Measurements from ENCODE around the gene TPSB2.
"Not testable (repeated sequence)": the region's sequence is repeated elsewhere in the genome, so short reads cannot be mapped to it uniquely, and the experiment has no call there.

TPSB2 gene

DNA sequence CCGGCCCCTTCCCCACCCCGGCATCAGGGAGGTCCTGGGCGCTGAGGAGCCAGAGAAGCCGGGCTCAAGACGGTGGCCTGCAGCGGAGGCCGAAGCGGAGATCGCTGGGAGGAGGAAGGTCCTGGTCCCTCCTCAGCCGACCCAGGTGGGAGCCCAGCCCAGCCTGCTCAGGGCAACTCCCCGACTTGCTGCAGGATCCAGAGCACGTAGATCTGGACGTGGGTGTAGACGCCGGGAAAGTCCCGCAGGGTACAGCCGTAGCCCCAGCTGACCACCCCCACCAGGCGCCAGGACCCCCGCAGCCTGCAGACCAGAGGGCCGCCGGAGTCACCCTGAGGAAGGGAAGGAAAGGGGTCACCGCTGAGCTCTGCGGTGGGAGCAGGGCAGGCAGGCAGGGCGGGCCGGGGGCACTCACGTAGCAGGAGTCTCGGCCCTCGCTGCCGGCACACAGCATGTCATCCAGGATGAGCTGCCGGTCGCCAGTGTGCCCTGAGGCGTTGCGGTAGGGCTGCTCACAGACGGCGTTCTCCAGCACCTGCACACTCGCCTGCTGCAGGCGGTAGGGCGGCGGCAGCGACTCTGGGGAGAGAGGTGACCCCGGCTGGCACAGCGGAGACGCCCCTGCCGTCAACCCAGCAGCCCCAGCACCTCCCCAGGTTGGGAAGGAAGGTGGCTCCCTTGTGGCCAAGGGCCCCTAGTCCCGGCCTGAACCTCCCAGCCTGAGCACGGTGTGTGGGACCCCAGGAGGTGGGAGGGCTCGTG, 31.3 kb upstream of the TPSB2 start:
- no peak for DNase-seq

DNA sequence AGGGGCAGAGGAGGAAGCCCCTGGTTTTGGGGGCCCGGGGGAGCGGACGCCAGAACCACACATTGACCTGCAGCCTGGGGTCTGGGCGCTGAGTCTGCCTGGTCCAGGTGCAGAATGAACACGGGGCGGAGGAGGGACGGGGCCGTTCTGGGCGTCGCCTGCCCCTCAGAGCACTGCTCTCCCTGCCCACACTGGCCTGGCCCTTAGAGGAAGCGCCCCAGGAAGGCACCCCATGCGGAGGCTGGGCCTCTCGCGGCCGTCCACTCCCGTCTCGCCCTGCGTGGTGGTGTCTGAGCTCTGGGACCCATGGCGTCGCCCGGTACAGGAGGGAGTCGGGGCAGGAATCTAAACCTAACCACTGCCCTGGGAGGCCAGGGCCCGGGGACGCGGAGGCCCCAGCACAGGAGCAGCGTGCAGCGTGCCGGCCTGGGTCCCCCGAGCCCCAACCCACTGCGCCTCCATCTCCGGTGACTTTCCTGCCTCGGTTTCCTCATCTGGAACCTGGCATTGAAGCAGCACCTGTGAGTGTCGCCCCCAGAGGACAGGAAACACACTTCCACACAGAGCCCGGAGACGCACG, 30.2 kb upstream of the TPSB2 start:
- no peak for DNase-seq

DNA sequence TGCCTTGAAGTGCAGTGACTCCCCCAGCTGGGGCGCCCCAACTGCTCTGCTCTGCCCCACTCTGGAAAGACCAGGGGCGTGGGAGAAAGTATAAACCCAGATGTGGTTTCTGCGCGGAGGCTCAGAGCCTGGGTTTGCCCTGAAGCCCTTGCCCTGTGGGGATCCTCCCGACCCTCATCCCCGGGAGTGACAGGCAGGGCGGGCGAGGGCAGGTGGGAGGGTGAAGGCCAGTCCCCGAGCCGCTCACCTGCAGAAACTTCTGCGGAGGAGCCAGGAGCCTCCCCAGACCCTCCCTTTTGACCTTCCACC, 29.7 kb upstream of the TPSB2 start:
- no peak for DNase-seq

DNA sequence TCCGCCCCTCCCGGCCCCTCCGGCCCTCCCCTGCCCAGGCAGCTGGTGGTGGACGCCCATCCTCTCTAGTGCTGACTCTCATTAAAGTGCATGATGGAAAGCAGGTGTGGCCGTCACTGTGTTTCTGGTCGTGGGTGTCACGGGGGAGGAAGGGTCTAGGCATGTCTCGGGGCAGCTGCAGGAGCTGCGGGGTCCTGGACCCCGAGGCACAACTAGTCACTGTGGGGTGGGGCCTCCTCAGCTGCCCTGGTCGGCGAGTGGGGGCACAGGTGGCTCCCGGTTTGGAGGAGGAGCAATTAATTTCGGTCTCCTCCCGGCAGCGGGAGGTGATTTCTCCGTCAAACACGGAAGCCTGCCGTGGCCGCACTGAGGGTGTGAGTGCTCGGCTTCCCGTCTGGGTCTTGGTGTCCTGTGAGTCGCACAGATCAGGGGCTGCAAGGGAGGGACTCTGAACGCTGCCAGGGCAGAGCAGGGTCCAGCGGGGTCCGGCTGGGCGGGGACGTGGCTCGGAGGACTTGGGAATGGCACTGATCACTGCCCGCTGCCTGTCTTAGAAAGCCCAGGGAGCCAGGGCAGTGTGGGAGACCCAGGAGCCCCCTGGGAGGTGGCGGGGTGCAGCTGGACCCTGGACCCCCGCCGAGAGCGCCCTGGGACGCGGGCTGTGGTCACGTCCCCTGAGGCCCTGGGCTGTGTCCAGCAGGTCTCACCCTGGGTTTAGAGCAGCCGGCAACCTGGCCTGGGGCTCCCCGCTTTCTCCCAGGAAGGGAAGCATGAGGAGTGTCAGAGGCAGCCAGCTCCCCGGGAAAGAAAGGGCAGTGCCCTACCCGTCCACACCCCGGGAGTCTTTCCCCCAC, 29.1 kb upstream of the TPSB2 start:
- DNase-seq: no peak

DNA sequence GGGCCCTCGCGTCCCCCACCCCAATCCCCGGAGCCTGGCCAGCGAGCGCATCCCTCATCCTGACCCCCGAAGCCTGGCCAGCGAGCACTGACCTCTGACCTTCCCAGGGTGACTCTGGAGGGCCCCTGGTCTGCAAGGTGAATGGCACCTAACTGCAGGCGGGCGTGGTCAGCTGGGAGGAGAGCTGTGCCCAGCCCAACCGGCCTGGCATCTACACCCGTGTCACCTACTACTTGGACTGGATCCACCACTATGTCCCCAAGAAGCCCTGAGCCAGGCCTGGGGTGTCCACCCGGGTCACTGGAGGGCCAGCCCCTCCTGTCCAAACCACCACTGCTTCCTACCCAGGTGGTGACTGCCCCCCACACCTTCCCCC, 28.2 kb upstream of the TPSB2 start:
- DNase-seq: no peak

DNA sequence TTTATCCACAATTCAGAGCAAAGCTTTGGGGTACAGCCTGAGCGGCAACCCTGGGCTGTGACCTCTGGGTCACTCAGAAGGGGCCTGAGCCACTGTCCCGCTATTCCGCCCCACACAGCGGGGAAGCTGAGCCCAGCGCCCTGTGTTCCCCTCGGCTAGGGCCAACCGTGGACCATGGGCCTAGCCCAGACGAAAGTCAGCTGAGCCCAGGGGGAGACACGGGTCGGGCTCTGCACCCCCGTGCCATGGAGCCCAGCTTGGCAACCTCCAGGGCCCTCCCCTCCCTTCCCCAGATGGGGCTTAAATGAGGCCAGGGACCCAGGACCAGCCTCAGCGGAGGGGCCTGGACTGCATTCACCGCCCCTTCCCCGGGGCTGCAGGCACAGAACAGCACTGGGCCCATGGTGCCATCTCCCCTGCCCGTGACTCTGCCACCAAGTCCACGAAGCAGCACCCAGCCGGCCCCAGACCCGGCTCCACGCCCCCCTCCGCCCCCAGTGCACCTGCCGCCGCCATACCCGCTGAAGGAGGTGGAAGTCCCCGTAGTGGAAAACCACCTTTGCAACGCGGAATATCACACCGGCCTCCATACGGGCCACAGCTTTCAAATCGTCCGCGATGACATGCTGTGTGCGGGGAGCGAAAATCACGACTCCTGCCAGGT, 27.7 kb upstream of the TPSB2 start:
- DNase-seq: no peak

DNA sequence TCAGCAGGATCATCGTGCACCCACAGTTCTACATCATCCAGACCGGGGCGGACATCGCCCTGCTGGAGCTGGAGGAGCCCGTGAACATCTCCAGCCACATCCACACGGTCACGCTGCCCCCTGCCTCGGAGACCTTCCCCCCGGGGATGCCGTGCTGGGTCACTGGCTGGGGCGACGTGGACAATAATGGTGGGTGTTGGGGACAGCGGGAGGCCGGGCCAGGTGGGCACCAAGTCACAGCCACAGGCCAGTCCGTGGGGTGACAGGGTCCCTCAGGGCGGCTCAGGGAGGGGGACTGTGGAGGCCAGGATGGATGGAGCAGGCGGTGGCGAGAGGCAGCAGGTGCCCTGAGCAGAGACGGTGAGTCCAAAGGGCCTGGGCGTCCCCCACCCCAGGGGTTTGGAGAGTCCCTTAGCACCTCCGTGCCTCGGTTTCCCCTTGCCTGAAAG, 26.9 kb upstream of the TPSB2 start:
- DNase-seq: no peak

DNA sequence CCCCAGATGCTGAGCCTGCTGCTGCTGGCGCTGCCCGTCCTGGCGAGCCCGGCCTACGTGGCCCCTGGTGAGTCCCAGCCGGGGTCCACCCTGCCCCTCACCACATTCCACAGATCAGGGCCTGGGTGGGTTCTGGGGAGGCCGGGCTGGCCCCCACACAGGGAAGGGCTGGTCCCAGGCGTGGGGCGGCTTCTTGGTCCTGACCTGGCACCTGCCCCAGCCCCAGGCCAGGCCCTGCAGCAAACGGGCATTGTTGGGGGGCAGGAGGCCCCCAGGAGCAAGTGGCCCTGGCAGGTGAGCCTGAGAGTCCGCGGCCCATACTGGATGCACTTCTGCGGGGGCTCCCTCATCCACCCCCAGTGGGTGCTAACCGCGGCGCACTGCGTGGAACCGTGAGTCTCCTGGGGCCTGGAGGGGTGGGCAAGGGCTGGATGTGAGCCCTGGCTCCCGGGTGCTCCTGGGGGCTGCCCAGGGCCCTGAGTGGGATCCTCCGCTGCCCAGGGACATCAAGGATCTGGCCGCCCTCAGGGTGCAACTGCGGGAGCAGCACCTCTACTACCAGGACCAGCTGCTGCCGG, 26.4 kb upstream of the TPSB2 start:
- DNase-seq: not testable (repeated sequence)

DNA sequence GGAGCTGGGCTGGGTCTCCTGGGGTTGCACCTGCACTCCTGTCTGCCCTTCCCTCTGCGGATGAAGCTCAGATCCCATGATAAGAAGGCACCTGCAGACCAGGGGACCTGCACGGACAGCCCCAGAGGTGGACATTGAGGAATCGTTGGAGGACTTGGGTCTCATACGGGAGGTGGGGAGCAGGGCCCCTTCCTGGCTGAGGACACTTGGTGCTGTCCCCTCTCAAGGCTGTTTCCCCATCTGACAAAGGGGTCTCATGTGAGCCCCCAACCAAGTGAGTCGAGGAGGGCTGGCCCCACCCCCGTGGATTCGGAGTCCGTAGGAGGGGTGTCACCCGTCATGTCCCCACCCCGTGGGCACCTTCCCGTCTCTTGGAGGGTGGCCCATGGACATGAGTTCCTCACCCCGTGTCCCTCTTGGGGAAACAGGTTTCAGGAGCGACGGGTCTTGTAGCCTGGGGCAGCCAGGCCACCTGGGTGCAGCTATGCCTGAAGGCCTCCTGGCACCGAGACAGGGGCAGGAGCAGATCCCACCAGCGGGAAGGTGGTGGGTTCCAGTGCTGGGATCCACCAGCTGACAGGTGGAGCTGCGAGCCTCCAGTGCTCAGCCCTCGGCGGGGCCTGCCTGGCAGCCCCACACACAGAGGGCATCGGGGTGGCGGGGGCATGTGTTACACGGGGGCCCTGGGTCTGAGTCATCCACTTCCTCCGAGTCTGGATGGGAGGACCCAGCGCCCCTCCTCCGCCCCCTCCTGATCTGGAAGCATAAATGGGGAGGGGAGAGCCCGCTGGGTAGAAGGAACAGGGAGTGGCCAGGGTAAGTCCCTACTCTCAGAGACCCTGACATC, 25.5 kb upstream of the TPSB2 start, which contains the start of gene TPSD1:
Gene TPSD1, plus strand, starts transcription at position 794 of the 847 bp plus-strand sequence. CDS start 212 bp downstream, outside the sequence.
- not testable (repeated sequence) for DNase-seq

DNA sequence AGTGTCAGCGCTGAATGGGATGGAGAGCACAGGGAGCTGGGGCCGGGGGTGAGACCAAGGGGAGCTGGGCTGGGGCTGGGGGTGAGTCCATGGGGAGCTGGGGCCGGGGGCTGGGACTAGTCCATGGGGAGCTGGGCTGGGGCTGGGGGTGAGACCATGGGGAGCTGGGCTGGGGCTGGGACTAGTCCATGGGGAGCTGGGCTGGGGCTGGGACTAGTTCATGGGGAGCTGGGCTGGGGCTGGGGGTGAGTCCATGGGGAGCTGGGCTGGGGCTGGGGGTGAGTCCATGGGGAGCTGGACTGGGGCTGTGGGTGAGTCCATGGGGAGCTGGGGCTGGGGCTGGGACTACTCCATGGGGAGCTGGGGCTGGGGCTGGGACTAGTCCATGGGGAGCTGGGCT, 24.8 kb upstream of the TPSB2 start:
- not testable (repeated sequence) for DNase-seq

DNA sequence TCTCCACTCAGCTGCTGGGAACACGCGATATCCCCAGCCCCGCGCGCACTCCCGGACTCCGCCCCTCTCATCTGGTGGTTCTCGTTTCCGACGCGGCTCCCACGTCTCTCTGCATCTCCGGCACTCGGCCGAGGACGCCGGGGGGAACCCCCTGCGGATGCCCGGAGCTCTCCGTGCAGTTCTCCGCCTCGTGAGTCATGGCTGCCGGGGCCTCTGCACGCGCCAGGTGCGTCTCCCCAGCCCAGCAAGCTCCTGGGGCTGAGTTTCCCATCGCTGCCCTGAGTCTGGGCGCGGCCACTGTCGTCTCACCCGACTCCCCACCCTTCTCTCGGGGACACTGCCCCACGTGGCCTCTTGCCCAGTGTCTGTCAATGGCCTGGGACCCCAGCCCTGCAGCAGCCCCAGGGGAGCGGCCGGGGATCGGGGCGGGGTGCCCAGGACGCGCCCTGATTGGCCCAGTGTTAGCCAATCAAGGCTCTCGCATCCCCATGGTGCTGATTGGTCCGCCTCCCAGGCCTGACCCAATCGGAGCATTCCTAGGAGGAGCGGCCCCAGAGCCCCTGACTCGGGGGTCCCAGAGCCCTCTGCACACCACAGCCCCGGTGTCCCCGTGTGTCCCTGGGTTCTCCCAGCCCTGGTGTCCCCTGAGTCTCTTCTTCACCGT, 23.8 kb upstream of the TPSB2 start:
- not testable (repeated sequence) for DNase-seq

DNA sequence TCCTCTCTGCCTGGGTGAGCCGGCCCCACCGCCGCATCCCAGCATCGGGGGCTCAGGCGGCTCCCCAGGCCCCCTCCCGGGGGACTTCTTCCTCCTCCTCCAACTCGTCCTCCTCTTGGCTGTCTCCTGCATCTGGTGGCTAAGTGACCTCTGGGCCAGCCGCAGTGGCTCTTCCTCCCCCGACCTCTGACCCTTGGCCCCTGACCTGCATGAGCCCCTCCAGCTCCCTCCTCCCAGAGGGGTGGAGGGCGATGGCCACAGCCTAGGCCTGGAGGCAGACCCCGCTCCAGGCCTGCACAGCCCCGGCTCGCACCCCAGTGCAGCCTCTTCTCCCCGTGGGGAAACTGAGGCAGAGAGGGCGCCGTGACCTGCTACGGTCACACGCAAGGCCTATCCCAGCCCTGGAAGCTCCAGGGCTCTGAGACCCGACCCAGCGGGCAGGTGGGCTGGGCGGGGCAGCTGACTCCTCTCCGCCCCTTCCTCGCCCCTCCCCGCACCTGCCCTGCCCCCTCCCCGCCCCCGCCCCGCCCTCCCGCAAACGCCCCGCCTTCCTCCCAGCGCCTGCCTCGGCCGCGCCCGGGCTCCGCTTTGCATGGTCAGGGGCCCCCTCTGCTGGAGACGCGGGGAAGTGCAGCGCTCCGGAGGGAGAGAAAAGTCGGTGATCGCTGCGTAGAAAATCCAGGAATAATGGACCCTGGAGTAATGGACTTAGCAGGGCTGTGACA, 19.2 kb upstream of the TPSB2 start:
- not testable (repeated sequence) for DNase-seq

DNA sequence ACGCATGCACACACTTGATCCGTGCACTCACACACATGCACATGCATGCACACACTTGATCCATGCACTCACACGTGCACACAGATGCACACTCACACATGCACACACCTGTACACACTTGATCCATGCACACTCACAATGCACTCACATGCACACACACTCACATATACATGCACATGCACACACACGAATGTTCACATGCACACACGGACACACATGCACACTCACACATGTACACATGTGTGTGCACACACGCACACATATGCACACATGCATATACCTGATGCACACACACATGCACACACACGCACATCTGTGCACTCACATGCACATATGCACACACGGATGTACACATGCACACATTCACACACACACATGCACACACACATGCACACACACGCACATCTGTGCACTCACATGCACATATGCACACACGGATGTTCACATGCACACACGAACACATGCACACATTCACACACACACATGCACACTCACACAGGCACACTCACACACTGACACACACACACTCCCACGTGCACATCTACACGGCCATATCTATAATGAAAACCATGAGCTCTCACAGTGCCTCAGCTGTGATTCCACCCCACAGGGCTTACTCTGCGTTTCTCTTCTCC, 18.0 kb upstream of the TPSB2 start:
- DNase-seq: not testable (repeated sequence)

DNA sequence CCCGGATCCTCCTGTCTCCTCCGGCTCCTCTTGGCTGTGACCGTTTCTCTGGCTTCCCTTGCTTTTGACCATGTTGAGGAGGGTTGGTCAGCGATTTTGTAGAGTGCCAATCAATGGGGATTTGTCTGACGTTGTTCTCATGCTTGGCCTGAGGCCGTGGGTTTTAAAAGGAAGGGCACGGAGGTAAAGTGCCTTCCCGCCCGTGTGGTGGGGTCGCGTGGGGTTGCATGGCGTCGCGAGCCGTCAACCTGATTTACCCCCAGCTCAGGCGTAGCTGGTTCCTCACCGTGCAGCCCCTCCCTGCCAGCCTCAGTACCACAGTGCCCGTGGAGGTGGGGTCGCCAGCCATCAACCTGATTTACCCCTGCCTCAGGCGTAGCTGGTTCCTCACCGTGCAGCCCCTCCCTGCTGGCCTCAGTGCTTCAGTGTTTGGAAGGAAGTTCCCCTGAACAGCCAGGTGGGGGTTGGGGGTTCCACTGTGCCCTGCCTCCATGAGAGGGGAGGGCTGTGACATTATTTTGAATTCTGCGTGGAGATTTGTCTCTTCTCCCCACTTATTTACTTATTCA, 15.6 kb upstream of the TPSB2 start:
- no peak for DNase-seq

DNA sequence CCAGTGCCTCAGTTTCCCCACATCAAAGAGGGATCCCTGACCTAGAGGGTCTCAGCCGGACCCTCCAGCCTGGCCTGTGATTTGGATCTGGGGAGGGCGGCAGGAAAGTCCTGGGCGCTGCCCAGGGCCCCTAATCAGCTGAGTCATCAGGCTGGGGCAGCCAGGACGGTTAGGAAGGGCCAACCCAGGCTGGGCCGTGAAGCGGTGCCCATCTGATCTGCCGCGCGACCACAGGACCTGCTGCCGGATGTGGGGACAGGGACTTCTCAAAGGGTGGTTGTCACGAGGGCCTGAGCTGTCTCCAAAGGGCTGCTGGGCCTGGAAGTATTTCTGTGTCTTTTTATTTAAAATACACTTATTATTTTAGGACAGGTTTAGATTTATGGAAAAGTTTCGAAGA, 14.9 kb upstream of the TPSB2 start:
- DNase-seq: no peak

DNA sequence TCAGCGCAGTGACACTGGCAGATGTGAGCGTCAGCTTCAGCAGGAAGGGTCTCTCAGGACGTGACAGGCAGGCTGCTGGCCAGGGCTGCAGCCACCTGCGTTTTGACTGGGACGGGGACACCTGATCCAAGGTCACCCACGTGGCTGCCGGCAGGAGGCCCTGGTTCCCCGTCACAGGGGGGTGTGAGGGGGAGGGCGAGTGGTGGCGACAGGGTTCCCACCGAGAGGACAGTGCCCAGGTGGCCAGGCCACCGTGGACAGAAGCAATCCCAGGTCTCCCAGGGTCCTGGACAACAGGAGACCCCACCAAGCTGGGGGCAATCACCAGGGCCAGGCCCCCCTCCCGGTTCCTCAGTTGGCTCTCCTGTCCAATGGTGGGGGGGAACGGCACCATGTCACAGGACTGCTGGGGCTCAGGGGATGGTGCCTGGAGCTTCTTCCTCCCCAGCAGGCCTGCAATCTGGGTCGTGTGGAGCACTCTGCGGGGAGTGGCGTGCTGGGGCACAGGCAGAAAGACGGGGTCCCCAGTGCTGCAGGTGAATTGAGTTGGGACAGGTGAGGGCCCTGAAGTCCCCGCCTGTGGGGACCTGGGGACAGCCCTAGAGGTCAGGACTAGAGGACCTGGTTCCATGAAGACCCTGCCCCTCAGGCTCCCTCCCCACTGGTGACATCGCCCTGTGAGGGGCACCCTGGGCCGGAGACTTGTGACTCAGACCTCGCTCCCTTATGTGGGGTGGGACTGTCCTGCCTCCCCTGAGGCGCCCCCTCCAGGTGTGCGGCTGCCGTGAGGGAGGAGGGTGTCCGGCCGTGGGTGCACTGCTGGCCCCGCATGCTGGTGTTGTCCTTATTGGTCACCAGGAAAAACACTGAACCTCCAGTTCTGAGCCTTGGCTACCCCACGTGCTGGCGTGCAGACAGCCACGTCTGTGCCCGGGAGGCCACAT, 14.2 kb upstream of the TPSB2 start:
- DNase-seq: not testable (repeated sequence)

DNA sequence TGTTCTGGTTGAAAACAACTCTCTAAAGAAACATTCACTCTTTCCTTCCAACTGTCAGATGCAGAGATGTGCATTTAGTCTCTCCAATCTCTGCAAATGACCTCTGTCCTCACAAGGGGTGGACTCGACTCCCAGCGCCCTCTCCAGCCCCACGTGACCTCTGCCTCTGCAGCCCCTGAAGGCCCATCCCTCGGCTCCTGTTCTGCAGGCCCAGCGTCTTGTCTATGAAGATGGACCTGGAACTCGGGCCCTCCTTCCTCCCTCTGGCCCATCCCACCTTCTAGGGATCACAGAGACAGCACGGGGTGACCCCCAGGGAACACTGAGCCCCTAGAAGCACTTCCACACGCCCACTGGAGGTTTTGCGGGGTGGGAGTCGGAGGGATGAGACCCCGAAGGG, 13.4 kb upstream of the TPSB2 start:
- DNase-seq: not testable (repeated sequence)

DNA sequence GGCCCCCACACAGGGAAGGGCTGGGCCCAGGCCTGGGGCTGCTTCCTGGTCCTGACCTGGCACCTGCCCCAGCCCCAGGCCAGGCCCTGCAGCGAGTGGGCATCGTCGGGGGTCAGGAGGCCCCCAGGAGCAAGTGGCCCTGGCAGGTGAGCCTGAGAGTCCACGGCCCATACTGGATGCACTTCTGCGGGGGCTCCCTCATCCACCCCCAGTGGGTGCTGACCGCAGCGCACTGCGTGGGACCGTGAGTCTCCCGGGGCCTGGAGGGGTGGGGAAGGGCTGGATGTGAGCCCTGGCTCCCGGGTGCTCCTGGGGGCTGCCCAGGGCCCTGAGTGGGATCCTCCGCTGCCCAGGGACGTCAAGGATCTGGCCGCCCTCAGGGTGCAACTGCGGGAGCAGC, 11.1 kb upstream of the TPSB2 start:
- DNase-seq: not testable (repeated sequence)

All from T1000 (cell line).